ENCODE measurements around the gene TMEM192. TPM values are rescaled to one million over a fixed set of nuclear protein-coding genes. Genes with fewer than 3 reads are reported as not detected.

Gene TMEM192
- total and polyA plus RNA-seq, 2 of the 13 experiments (the other 11 are each of a cell fraction or from before 2014, with no cell fraction given) = 19.8 to 19.9 TPM

- TF ChIP-seq, protein P1, sequence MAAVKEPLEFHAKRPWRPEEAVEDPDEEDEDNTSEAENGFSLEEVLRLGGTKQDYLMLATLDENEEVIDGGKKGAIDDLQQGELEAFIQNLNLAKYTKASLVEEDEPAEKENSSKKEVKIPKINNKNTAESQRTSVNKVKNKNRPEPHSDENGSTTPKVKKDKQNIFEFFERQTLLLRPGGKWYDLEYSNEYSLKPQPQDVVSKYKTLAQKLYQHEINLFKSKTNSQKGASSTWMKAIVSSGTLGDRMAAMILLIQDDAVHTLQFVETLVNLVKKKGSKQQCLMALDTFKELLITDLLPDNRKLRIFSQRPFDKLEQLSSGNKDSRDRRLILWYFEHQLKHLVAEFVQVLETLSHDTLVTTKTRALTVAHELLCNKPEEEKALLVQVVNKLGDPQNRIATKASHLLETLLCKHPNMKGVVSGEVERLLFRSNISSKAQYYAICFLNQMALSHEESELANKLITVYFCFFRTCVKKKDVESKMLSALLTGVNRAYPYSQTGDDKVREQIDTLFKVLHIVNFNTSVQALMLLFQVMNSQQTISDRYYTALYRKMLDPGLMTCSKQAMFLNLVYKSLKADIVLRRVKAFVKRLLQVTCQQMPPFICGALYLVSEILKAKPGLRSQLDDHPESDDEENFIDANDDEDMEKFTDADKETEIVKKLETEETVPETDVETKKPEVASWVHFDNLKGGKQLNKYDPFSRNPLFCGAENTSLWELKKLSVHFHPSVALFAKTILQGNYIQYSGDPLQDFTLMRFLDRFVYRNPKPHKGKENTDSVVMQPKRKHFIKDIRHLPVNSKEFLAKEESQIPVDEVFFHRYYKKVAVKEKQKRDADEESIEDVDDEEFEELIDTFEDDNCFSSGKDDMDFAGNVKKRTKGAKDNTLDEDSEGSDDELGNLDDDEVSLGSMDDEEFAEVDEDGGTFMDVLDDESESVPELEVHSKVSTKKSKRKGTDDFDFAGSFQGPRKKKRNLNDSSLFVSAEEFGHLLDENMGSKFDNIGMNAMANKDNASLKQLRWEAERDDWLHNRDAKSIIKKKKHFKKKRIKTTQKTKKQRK (IDR thresholded peaks at IDR 0.05; ENCODE audit: low read length) = no peak
- TF ChIP-seq ZNF619 (CRISPR knock-in tag; IDR thresholded peaks at IDR 0.05) (no peak), ETV6 (CRISPR knock-in tag; conservative IDR thresholded peaks at IDR 0.05) (0 out of 2 replicates have a peak, but pooled peaks have one; percentile 29), ZNF383 (CRISPR knock-in tag; IDR thresholded peaks at IDR 0.05; ENCODE audit: borderline replicate concordance) (peak; percentile 44; the same call in 1 of the 2 replicates), ZNF574 (CRISPR knock-in tag; IDR thresholded peaks at IDR 0.05) (peak; percentile 47; the same call in 1 of the 2 replicates), MTA3 (CRISPR knock-in tag; IDR thresholded peaks at IDR 0.05) (no peak), ZFP41 (CRISPR knock-in tag; IDR thresholded peaks at IDR 0.05; ENCODE audit: borderline replicate concordance) (peak; percentile 68; the same call in 1 of the 2 replicates), ZNF331 (CRISPR knock-in tag; IDR thresholded peaks at IDR 0.05) (0 out of 2 replicates have a peak, but pooled peaks have one; percentile 15), TCF7L2 (IDR thresholded peaks at IDR 0.05; ENCODE audit: low read depth, low read length) (no peak), KLF15 (CRISPR knock-in tag; IDR thresholded peaks at IDR 0.05; ENCODE audit: borderline replicate concordance) (no peak; the same call in 1 of the 2 replicates), ZNF543 (CRISPR knock-in tag; IDR thresholded peaks at IDR 0.05) (peak; percentile 65; the same call in 1 of the 2 replicates), ZNF530 (CRISPR knock-in tag; IDR thresholded peaks at IDR 0.05; ENCODE audit: low read depth) (no peak)
- TF ChIP-seq, protein P2, sequence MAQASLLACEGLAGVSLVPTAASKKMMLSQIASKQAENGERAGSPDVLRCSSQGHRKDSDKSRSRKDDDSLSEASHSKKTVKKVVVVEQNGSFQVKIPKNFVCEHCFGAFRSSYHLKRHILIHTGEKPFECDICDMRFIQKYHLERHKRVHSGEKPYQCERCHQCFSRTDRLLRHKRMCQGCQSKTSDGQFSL (CRISPR knock-in tag; IDR thresholded peaks at IDR 0.05) = 0 out of 2 replicates have a peak, but pooled peaks have one; percentile 21
- TF ChIP-seq, protein P3, sequence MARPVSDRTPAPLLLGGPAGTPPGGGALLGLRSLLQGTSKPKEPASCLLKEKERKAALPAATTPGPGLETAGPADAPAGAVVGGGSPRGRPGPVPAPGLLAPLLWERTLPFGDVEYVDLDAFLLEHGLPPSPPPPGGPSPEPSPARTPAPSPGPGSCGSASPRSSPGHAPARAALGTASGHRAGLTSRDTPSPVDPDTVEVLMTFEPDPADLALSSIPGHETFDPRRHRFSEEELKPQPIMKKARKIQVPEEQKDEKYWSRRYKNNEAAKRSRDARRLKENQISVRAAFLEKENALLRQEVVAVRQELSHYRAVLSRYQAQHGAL (CRISPR knock-in tag; IDR thresholded peaks at IDR 0.05; ENCODE audit: not compliant biosample characterization) = peak; percentile 31
- TF ChIP-seq, protein P4, sequence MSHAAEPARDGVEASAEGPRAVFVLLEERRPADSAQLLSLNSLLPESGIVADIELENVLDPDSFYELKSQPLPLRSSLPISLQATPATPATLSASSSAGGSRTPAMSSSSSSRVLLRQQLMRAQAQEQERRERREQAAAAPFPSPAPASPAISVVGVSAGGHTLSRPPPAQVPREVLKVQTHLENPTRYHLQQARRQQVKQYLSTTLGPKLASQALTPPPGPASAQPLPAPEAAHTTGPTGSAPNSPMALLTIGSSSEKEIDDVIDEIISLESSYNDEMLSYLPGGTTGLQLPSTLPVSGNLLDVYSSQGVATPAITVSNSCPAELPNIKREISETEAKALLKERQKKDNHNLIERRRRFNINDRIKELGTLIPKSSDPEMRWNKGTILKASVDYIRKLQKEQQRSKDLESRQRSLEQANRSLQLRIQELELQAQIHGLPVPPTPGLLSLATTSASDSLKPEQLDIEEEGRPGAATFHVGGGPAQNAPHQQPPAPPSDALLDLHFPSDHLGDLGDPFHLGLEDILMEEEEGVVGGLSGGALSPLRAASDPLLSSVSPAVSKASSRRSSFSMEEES (CRISPR knock-in tag; IDR thresholded peaks at IDR 0.05) = peak; percentile 79
- TF ChIP-seq, protein P5, sequence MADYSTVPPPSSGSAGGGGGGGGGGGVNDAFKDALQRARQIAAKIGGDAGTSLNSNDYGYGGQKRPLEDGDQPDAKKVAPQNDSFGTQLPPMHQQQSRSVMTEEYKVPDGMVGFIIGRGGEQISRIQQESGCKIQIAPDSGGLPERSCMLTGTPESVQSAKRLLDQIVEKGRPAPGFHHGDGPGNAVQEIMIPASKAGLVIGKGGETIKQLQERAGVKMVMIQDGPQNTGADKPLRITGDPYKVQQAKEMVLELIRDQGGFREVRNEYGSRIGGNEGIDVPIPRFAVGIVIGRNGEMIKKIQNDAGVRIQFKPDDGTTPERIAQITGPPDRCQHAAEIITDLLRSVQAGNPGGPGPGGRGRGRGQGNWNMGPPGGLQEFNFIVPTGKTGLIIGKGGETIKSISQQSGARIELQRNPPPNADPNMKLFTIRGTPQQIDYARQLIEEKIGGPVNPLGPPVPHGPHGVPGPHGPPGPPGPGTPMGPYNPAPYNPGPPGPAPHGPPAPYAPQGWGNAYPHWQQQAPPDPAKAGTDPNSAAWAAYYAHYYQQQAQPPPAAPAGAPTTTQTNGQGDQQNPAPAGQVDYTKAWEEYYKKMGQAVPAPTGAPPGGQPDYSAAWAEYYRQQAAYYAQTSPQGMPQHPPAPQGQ (CRISPR knock-in tag; IDR thresholded peaks at IDR 0.05; ENCODE audit: borderline replicate concordance) = no peak
Measured at GRCh38 chr4:165112368-165113121, at the start of gene TMEM192 (continued).

All from HepG2 (cell line).